ENCODE results near the gene NDUFS4.

Gene NDUFS4

GRCh38 chr5:53569453-53569852 is 9.0 kb downstream of the NDUFS4 start:
- H3K4me3 ChIP-seq (ENCODE audit: low read length) = no peak overlapping the region
- no peak for TF ChIP-seq CTCF (conservative IDR thresholded peaks at IDR 0.05; ENCODE audit: low read length)
- DNase-seq (ENCODE audit: low read depth) = no peak

- no peak overlapping the region for H3K4me3 ChIP-seq (ENCODE audit: low read length)
- TF ChIP-seq CTCF (conservative IDR thresholded peaks at IDR 0.05; ENCODE audit: low read length) = no peak
- DNase-seq (ENCODE audit: low read depth) = no peak
Observed at GRCh38 chr5:53571403-53571802, 11.0 kb downstream of the NDUFS4 start.

GRCh38 chr5:53575101-53575500 is 14.7 kb downstream of the NDUFS4 start:
- DNase-seq (ENCODE audit: low read depth) = no peak
- TF ChIP-seq CTCF (conservative IDR thresholded peaks at IDR 0.05; ENCODE audit: low read length) = no peak

DNA sequence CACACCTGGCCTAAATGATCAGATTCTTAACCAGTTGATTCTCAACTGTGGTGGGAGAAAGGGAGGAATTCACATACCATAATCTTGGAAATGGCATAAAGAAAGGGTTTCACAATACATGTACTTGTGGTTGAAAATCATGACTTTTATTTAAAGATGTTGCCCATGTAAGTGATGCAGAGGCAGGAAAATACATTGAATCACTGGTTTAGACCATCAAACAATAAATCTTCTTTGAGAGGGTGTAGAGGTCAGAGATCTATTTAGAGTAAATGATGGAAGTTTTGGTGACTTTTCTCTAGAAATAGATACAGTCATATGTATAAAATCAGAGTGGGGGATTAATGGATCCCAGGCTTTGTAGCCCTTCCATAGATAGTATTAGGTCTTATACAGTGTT is 15.4 kb downstream of the NDUFS4 start:
- H3K4me3 ChIP-seq (ENCODE audit: low read length) = no peak overlapping the region
- DNase-seq (ENCODE audit: low read depth) = peak; percentile 34
- no peak for TF ChIP-seq CTCF (conservative IDR thresholded peaks at IDR 0.05; ENCODE audit: low read length)

More at GRCh38 chr5:53575101-53575500, 14.7 kb downstream of the NDUFS4 start:
- H3K4me3 ChIP-seq (ENCODE audit: low read length) = no peak overlapping the region

DNA sequence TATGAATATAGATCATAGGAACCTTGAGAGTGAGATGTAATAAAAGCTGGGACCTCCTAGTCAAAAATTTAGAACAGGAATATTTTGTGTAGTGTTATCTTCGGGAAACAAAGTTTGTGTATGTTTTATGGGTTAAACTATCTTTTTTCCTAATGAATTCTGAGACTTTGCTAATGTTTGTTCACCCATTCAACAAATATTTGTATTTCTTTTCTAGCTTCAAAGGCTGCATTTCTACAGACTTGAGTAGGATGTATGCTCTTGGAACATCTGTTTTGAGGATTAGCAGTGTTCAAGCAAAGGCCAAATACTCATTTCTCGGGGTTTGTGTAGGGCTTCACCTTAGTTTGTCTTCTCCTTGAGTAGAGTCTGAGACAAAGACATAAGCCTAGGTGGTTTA is 16.2 kb downstream of the NDUFS4 start:
- no peak for TF ChIP-seq CTCF (conservative IDR thresholded peaks at IDR 0.05; ENCODE audit: low read length)
- no peak for DNase-seq (ENCODE audit: low read depth)
- H3K4me3 ChIP-seq (ENCODE audit: low read length) = no peak overlapping the region

GRCh38 chr5:53578854-53579253 is 18.4 kb downstream of the NDUFS4 start:
- TF ChIP-seq CTCF (conservative IDR thresholded peaks at IDR 0.05; ENCODE audit: low read length) = no peak
- DNase-seq (ENCODE audit: low read depth) = no peak
- no peak overlapping the region for H3K4me3 ChIP-seq (ENCODE audit: low read length)

DNA sequence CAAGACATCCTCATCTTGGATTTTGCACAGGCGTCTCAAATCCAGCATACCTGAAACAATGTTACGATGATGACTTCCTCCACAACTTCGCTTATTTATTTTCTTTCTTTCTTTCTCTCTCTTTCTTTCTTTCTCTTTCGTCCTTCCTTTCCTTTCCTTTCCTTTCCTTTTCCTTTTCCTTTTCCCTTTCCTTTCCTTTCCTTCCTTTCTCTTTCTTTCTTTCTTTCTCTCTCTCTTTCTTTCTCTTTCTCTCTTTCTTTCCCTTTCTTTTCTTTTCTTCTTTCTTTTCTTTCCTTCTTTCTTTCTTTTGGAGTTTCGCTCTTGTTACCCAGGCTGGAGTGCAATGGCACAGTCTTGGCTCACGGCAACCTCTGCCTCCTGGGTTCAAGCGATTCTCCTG is 20.1 kb downstream of the NDUFS4 start:
- no peak for DNase-seq (ENCODE audit: low read depth)
- TF ChIP-seq CTCF (conservative IDR thresholded peaks at IDR 0.05; ENCODE audit: low read length) = no peak
- H3K4me3 ChIP-seq (ENCODE audit: low read length) = no peak overlapping the region
